HL-60 (cell line): Measurements from ENCODE around the gene FHIT.

Source experiments
- DNase-seq, 2 experiments: peaks; one replicate each; pipeline ENCODE4 v3.0.0-alpha.2; 2010 to 2020; ENCODE audit warnings: low read depth in 1 of 2, low spot score in 1 of 2
- H3K27ac ChIP-seq: fragments of 250-450 bp; sonication (Bioruptor Pico); replicated peaks from 2 replicates; pipeline ENCODE4 v1.5.1; 2020; ENCODE audit warnings: mild to moderate bottlenecking, moderate library complexity
- H3K27me3 ChIP-seq: fragments of 250-450 bp; sonication (Bioruptor Pico); 2 replicates; pipeline ENCODE4 v1.5.1; 2021; ENCODE audit warnings: mild to moderate bottlenecking, moderate library complexity; ENCODE audit not compliant: insufficient read depth, poor library complexity, severe bottlenecking
- H3K4me3 ChIP-seq: replicated peaks from 2 replicates; pipeline ENCODE4 v1.5.1; 2011; ENCODE audit warnings: mild to moderate bottlenecking, control low read depth, low read length; ENCODE audit not compliant: insufficient read depth
- CTCF ChIP-seq: IDR thresholded peaks from one replicate; pipeline ENCODE4 v1.5.1; 2011; ENCODE audit warnings: low read length, control low read depth, inconsistent platforms; ENCODE audit not compliant: insufficient read depth
- GABPA ChIP-seq: IDR thresholded peaks from 2 replicates; pipeline ENCODE4 v1.6.1; 2012; ENCODE audit warnings: low read depth
- POLR2AphosphoS5 ChIP-seq: IDR thresholded peaks from 2 replicates; pipeline ENCODE4 v1.6.1; 2012; ENCODE audit warnings: low read depth
- REST ChIP-seq: IDR thresholded peaks from 2 replicates; pipeline ENCODE4 v1.6.1; 2012; ENCODE audit warnings: low read depth; ENCODE audit not compliant: insufficient replicate concordance
- SPI1 ChIP-seq: IDR thresholded peaks from 2 replicates; pipeline ENCODE4 v1.6.1; 2012; ENCODE audit warnings: low read depth, mild to moderate bottlenecking, borderline replicate concordance

Gene FHIT

GRCh38 chr3:60887574-60887973 lies 363.7 kb downstream of the FHIT start:
- Histone ChIP-seq H3K27me3 (no peaks in the 10 kb centered on the region), H3K27ac (no peak overlapping the region), H3K4me3 (no peak overlapping the region)
- TF ChIP-seq CTCF, result no peak
- no peak for TF ChIP-seq POLR2AphosphoS5
- no peak for TF ChIP-seq SPI1
- TF ChIP-seq GABPA, result no peak
- no peak for TF ChIP-seq REST
- DNase-seq, result no peak

- Histone ChIP-seq H3K4me3 (no peak overlapping the region), H3K27ac (no peak overlapping the region), H3K27me3 (no peaks in the 10 kb centered on the region)
- no peak for DNase-seq
- TF ChIP-seq GABPA (no peak), POLR2AphosphoS5 (no peak), SPI1 (no peak), REST (no peak), CTCF (no peak)
Observed at GRCh38 chr3:60886518-60886917, 364.7 kb downstream of the FHIT start.

GRCh38 chr3:60884005-60884404 lies 367.2 kb downstream of the FHIT start:
- no peak for DNase-seq
- Histone ChIP-seq H3K4me3 (no peak overlapping the region), H3K27ac (no peak overlapping the region), H3K27me3 (no peaks in the 10 kb centered on the region)
- TF ChIP-seq CTCF (no peak), REST (no peak), SPI1 (no peak), GABPA (no peak), POLR2AphosphoS5 (no peak)
